ENCODE measurements around the gene NR5A2.

- peak; percentile 26; the same call in 1 of the 2 replicates for TF ChIP-seq L3MBTL2 (conservative IDR thresholded peaks at IDR 0.05)
- no peak for TF ChIP-seq HDGF (IDR thresholded peaks at IDR 0.05; ENCODE audit: borderline replicate concordance)
These were observed 12.5 kb downstream of the NR5A2 start for GRCh38 chr1:200039849-200040474.

Data from HEK293T (cell line).